Mucosa of descending colon (tissue), 3 donors: ENCODE results near the gene ABCA2. TPM values are rescaled to one million over a fixed set of nuclear protein-coding genes. Genes with fewer than 3 reads are reported as not detected.

Experiments
- ATAC-seq: fragments of 200-7000 bp; cut with Tn5 transposase; one replicate; pipeline ENCODE4 v1.9.1; 2020; ENCODE audit warnings: mild to moderate bottlenecking, moderate library complexity
- DNase-seq, 3 donors: peaks; one replicate each; pipeline ENCODE4 v3.0.0-alpha.2; 2020
- H3K36me3 ChIP-seq: fragments of 200-600 bp; one replicate; pipeline ENCODE4 v1.8.0; 2021; ENCODE audit warnings: low read depth, mild to moderate bottlenecking
- H3K4me1 ChIP-seq: fragments of 200-600 bp; one replicate; pipeline ENCODE4 v1.8.0; 2021; ENCODE audit warnings: low read depth, mild to moderate bottlenecking
- H3K4me3 ChIP-seq: fragments of 200-600 bp; one replicate; pipeline ENCODE4 v1.8.0; 2021; ENCODE audit warnings: mild to moderate bottlenecking
- H3K9me3 ChIP-seq: fragments of 200-600 bp; one replicate; pipeline ENCODE4 v1.8.0; 2021; ENCODE audit warnings: mild to moderate bottlenecking
- CTCF ChIP-seq: fragments of 200-600 bp; IDR thresholded peaks from one replicate; pipeline ENCODE4 v1.8.0; 2022; ENCODE audit warnings: antibody characterized with exemption, mild to moderate bottlenecking
- intact Hi-C, 2 donors: fragments of 100-400 bp; cut with DNase I in 1 of 2; cut with micrococcal nuclease in 1 of 2; formaldehyde crosslinking; loops; one replicate each; pipeline versions ENCODE4 v1.11.0 to v1.11.1; 2022; cut with DNase I, micrococcal nuclease
- total RNA-seq, 3 donors: library from RNA; stranded (reverse); fragmentation: NEBNext Ultra II Directional in 2 of 3; extraction: Animal tissue kit (Norgen Biotek cat#: 25700) in 2 of 3; gene quantifications; one replicate each; pipeline versions ENCODE4 v1.2.1 to v1.2.4, GENCODE V29; 2021 to 2023
- donor health status: DM: no; HTN: no; CAD: no; lungs with moderate emphysema.
- donor health status: DM: no; HTN: no; CAD: no.
- donor health status: DM: no; HTN: yes; CAD: no.

Gene ABCA2
- total RNA-seq, 3 donors from 2014 or later = 20.1 to 77.2 (median 48.0) TPM

GRCh38 chr9:137069508-137070091 is 41.6 kb upstream of the ABCA2 start:
- TF ChIP-seq CTCF = no peak

GRCh38 chr9:137068539-137069507 is 40.8 kb upstream of the ABCA2 start:
- no peak for TF ChIP-seq CTCF
- H3K36me3 ChIP-seq = no peaks in the 10 kb centered on the region
- H3K4me1 ChIP-seq = peaks cover 31% of the 10 kb centered on the region
- intact Hi-C loops = no loop called here
- ATAC-seq (no peak), DNase-seq (peak in 1 of 3 donors; percentile 36)
- H3K4me3 ChIP-seq = no peak overlapping the region
- no peaks in the 10 kb centered on the region for H3K9me3 ChIP-seq

More at GRCh38 chr9:137069508-137070091, 41.6 kb upstream of the ABCA2 start:
- Histone ChIP-seq H3K4me3 (peak overlapping the region; percentile 14), H3K36me3 (no peaks in the 10 kb centered on the region), H3K9me3 (no peaks in the 10 kb centered on the region), H3K4me1 (peaks cover 31% of the 10 kb centered on the region)
- intact Hi-C loops = no loop called here
- DNase-seq (peak in 1 of 3 donors; percentile 53), ATAC-seq (peak; percentile 6)

GRCh38 chr9:137067860-137068538 is 40.0 kb upstream of the ABCA2 start:
- DNase-seq (peak; percentile 84 to 92 (median 85)), ATAC-seq (peak; percentile 73)
- H3K36me3 ChIP-seq = no peaks in the 10 kb centered on the region
- H3K9me3 ChIP-seq = no peaks in the 10 kb centered on the region
- peaks cover 27% of the 10 kb centered on the region for H3K4me1 ChIP-seq
- H3K4me3 ChIP-seq = no peak overlapping the region
- intact Hi-C loops = no loop called here
- TF ChIP-seq CTCF = peak; percentile 84

GRCh38 chr9:137066096-137066861 is 38.2 kb upstream of the ABCA2 start:
- no peak for TF ChIP-seq CTCF
- Histone ChIP-seq H3K4me1 (peaks cover 26% of the 10 kb centered on the region), H3K9me3 (no peaks in the 10 kb centered on the region), H3K36me3 (no peaks in the 10 kb centered on the region), H3K4me3 (no peak overlapping the region)
- intact Hi-C loops = no loop called here
- no peak for DNase-seq
- ATAC-seq = no peak
